ENCODE data around the gene CDH4. TPM values are rescaled to one million over a fixed set of nuclear protein-coding genes. Genes with fewer than 3 reads are reported as not detected.

Gene CDH4
- total RNA-seq, 1 experiment from 2014 or later = not detected

DNA sequence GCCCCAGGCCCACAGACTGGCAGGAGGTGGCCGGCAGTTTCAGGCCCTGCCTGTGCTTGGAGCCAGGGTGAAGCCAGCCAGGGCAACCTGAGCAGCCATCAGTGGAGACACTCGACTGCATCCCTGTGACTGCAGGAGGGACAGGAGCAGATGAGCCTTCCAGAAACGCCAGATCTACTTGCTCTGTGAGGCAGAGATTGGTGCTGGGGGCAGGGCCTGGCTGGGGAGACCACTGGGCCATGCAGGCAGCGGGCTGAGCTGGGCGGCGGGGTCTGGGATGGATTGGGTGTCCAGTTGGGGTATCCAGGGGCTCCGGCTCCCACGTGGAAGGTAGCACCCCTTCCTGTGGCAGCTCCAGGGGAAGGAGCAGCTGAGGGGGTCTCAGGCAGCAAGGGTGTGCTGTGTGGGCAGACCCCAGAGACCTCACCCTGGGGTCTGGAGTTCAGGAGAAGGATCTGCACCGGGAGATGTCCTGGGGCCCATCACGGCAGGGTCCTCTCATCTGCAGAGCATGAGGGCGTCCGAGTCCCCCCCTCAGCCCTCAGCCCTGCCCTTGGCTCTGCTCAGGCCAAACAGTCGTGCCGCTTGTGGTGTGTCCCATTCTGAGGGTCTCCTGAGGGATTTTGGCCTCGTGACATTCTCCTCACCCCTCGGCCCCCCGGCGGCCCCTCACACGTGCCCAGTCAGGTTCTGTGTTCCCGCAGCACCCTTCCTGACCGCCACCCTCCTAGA, 478.7 kb downstream of the CDH4 start:
- Histone ChIP-seq H3K9me2 (replicated peaks; ENCODE audit: insufficient read depth, low read length) (no peaks in the 10 kb centered on the region), H4K20me1 (ENCODE audit: insufficient read depth, low read depth, low read length) (peaks cover 11% of the 10 kb centered on the region), H3K4me1 (ENCODE audit: low read length) (no peaks in the 10 kb centered on the region), H3K4me2 (ENCODE audit: low read depth, low read length, poor library complexity, severe bottlenecking) (no peak overlapping the region), H3K9me3 (ENCODE audit: low read length) (no peaks in the 10 kb centered on the region), H3K9ac (ENCODE audit: low read length) (no peak overlapping the region), H3K4me3 (ENCODE audit: low read length) (no peak overlapping the region), H3K27ac (ENCODE audit: low read length) (no peak overlapping the region), H3K79me2 (ENCODE audit: low read length) (no peaks in the 10 kb centered on the region), H3K27me3 (ENCODE audit: low read length) (no peaks in the 10 kb centered on the region; the same call in 1 of the 2 replicates), H3K36me3 (ENCODE audit: insufficient read depth, low read length) (no peaks in the 10 kb centered on the region), H2AFZ (ENCODE audit: low read length) (no peak overlapping the region)
- no peak for DNase-seq

DNA sequence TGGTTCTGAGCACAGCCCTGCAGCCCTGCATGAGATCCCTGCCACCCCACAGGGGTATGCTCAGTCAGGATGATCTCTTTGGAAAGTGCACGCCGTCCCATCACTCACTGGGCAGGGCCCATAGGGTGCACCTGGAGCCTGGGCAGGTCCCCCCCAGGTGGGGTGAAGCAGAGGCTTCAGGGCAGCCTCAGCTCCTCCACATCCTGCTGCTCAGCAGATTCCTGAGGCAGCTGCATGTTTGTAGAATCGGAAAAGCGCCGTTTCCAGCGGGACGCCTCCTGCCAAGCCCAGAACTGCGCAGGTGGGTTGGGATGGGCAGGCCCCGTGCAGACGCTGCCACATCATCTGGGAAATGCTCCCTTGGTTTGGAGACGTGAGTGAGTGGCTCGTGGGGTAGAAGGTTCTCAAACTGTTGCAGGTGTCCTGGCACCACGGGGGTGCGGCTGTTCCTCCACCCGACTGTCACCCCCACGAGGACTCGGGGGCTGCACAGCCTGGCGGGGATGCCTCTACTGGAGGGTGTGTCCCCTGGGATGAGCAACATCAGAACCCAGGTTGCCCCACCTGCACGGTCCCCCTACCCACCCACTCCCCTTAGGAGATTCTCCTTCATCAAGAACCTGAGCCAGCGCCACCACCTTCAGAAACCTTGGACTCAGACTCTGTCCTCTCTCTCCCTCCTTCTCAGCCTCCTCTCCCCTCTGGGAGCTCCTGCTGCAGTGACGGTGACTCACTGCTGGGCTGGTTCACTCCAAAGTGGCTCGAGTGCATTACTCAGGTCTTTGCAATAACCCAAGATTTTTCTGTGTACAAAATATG, 479.5 kb downstream of the CDH4 start:
- H3K4me3 ChIP-seq (ENCODE audit: low read length) = no peak overlapping the region
- H3K36me3 ChIP-seq (ENCODE audit: insufficient read depth, low read length) = no peaks in the 10 kb centered on the region
- H2AFZ ChIP-seq (ENCODE audit: low read length) = no peak overlapping the region
- peaks cover 11% of the 10 kb centered on the region for H4K20me1 ChIP-seq (ENCODE audit: insufficient read depth, low read depth, low read length)
- H3K79me2 ChIP-seq (ENCODE audit: low read length) = no peaks in the 10 kb centered on the region
- no peaks in the 10 kb centered on the region for H3K9me2 ChIP-seq (replicated peaks; ENCODE audit: insufficient read depth, low read length)
- DNase-seq = no peak
- no peak overlapping the region for H3K4me2 ChIP-seq (ENCODE audit: low read depth, low read length, poor library complexity, severe bottlenecking)
- no peaks in the 10 kb centered on the region; the same call in 1 of the 2 replicates for H3K27me3 ChIP-seq (ENCODE audit: low read length)
- no peak overlapping the region for H3K27ac ChIP-seq (ENCODE audit: low read length)
- H3K9me3 ChIP-seq (ENCODE audit: low read length) = no peaks in the 10 kb centered on the region
- H3K4me1 ChIP-seq (ENCODE audit: low read length) = no peaks in the 10 kb centered on the region
- H3K9ac ChIP-seq (ENCODE audit: low read length) = no peak overlapping the region

DNA sequence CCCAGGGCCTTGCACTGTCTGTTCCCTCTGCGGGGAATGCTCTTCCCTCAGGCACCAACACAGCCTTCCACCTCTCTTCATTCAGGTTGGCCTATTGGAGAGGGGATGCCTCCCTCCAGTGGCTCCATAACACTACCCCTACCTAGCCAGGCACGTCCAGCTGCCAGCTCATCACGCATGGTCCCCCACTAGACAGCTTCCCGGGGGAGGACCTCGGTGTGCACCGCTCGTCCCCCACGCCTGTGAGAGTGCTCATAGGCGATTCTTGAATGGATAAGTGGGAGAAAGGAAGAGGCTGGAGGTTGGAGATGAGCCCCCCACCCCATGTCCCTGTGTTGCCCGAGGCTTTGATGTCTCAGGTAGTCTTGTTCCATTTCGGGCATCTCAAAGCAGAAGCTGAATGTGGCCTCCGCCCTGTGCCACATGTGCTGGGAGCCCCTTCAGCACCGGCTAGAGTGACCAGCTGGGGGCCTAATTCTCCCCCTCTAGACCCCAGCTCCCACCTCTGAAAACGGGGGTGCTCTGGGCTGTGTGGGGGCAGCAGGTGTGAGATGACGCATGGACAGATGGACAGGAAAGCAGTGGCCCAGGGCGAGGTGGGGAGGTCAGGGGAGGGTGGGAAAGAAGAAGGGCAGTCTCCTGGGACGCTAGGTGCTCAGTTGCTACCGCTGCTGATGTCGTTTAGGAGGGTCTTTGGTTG, 480.6 kb downstream of the CDH4 start:
- H3K9me2 ChIP-seq (replicated peaks; ENCODE audit: insufficient read depth, low read length) = no peaks in the 10 kb centered on the region
- no peaks in the 10 kb centered on the region for H3K27me3 ChIP-seq (ENCODE audit: low read length)
- H3K79me2 ChIP-seq (ENCODE audit: low read length) = no peaks in the 10 kb centered on the region
- H3K4me3 ChIP-seq (ENCODE audit: low read length) = no peak overlapping the region
- no peak overlapping the region for H3K4me2 ChIP-seq (ENCODE audit: low read depth, low read length, poor library complexity, severe bottlenecking)
- no peaks in the 10 kb centered on the region for H3K36me3 ChIP-seq (ENCODE audit: insufficient read depth, low read length)
- H3K9ac ChIP-seq (ENCODE audit: low read length) = no peak overlapping the region
- peaks cover 11% of the 10 kb centered on the region for H4K20me1 ChIP-seq (ENCODE audit: insufficient read depth, low read depth, low read length)
- H2AFZ ChIP-seq (ENCODE audit: low read length) = no peak overlapping the region
- H3K9me3 ChIP-seq (ENCODE audit: low read length) = no peaks in the 10 kb centered on the region
- no peak for DNase-seq
- no peaks in the 10 kb centered on the region for H3K4me1 ChIP-seq (ENCODE audit: low read length)
- H3K27ac ChIP-seq (ENCODE audit: low read length) = no peak overlapping the region

DNA sequence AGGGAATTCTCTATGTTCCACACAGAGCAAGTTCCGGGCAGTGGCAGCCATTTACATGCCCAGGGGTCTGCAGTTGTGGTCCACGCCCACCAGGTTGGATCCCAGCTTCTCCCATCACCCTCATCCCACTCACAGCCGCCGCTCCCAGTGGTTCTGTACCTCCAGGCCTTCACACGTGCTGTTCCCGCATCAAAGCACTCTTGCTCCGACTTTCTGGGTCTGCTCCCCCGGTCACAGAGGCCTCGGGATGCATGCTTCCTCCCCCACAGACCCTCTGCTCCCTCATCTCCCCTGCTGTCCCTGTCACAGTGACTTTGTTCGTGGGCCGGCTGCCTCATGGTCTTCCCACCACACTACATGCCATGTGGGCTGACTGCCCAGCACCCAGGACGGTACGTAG, 481.2 kb downstream of the CDH4 start:
- Histone ChIP-seq H3K4me1 (ENCODE audit: low read length) (peaks cover 5% of the 10 kb centered on the region), H3K36me3 (ENCODE audit: insufficient read depth, low read length) (no peaks in the 10 kb centered on the region), H3K27me3 (ENCODE audit: low read length) (no peaks in the 10 kb centered on the region), H3K9ac (ENCODE audit: low read length) (no peak overlapping the region), H3K9me3 (ENCODE audit: low read length) (no peaks in the 10 kb centered on the region), H3K27ac (ENCODE audit: low read length) (no peak overlapping the region), H3K4me3 (ENCODE audit: low read length) (no peak overlapping the region), H3K9me2 (replicated peaks; ENCODE audit: insufficient read depth, low read length) (no peaks in the 10 kb centered on the region), H4K20me1 (ENCODE audit: insufficient read depth, low read depth, low read length) (peaks cover 11% of the 10 kb centered on the region), H2AFZ (ENCODE audit: low read length) (no peak overlapping the region), H3K79me2 (ENCODE audit: low read length) (no peaks in the 10 kb centered on the region), H3K4me2 (ENCODE audit: low read depth, low read length, poor library complexity, severe bottlenecking) (no peak overlapping the region)
- no peak for DNase-seq

DNA sequence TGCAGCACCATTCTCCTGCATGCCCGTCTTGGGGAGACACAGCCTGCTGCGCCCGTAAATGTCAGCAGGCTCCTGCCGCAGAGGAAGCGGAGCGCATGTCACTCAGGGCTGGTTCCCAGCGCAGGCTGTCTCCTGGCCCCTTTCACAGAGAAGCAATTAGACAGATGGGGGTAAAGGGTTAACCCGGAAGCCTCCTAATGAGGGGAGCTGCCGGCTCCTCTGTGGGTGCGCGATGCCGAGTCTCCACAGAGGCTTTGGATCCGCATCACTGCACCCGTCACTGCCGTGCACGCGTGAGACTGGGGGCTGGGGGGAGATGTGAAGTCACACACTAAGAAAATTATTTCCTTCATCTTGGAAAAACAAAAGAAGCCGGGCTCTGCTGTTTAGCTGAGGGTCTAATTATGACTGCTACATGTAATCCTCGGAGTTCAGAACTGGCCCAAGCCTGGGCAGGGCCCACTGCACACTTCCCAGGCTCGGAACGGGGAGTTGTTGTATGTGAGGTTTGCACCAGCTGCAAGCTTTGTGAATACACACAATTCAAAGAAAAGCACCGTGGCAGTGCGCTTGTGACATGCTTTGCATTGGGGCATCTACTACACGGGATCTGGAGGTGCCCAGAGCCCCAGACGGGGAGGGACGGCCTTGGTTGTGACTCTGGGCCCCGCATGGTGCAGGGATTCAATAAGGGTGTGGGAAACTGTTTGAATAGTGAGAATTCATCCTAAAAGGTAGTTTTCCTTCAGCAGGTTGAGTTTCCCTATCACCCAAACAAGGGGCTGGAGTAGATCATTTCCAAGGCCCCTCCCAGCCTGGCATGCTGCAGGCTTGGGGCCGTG, 482.1 kb downstream of the CDH4 start:
- Histone ChIP-seq H3K36me3 (ENCODE audit: insufficient read depth, low read length) (no peaks in the 10 kb centered on the region), H4K20me1 (ENCODE audit: insufficient read depth, low read depth, low read length) (peaks cover 13% of the 10 kb centered on the region), H3K4me1 (ENCODE audit: low read length) (peaks cover 13% of the 10 kb centered on the region), H3K4me2 (ENCODE audit: low read depth, low read length, poor library complexity, severe bottlenecking) (no peak overlapping the region), H3K27me3 (ENCODE audit: low read length) (no peaks in the 10 kb centered on the region), H3K9ac (ENCODE audit: low read length) (no peak overlapping the region), H3K27ac (ENCODE audit: low read length) (no peak overlapping the region), H3K4me3 (ENCODE audit: low read length) (no peak overlapping the region), H3K9me2 (replicated peaks; ENCODE audit: insufficient read depth, low read length) (no peaks in the 10 kb centered on the region), H3K79me2 (ENCODE audit: low read length) (no peaks in the 10 kb centered on the region), H2AFZ (ENCODE audit: low read length) (no peak overlapping the region), H3K9me3 (ENCODE audit: low read length) (no peaks in the 10 kb centered on the region)
- no peak for DNase-seq

DNA sequence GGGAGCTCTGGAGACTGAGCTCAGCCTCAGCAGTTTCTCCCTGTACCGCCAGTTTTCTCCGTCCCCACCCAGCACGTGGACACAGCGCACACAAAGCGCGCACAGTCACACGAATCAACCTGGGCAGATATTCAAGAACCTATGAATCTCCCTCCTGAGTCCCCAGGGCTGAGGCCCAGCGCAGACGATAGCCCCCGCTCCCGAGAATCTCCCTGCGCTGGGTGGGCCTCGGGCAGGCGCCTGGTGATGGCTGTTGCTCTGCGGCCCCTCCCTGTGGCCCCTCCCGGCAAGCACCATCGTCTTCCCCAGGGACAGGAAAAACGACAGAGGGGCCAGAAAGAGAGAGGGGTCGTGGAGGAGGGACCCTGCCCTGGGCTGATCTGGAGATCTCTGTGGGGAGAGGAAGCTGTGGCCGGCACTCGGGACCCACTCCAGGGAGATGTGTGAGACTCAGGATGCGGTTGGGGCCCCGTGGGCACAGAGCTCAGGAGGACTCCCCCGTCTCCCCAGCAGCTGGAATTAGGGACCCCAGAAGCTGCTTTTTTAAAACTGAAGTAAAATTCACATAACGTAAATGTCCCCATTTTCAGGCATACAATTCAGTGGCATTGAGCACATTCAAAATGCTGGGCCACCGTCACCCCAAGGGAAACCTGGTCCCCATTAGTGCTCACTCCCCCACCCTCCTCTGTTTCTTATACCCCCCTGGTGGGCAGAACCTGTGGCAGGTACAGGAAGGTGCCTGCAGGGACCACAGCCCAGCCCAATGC, 482.9 kb downstream of the CDH4 start:
- H3K79me2 ChIP-seq (ENCODE audit: low read length) = no peaks in the 10 kb centered on the region
- H3K27ac ChIP-seq (ENCODE audit: low read length) = no peak overlapping the region
- H3K4me1 ChIP-seq (ENCODE audit: low read length) = peaks cover 13% of the 10 kb centered on the region
- no peak overlapping the region for H2AFZ ChIP-seq (ENCODE audit: low read length)
- no peak overlapping the region for H3K4me2 ChIP-seq (ENCODE audit: low read depth, low read length, poor library complexity, severe bottlenecking)
- H4K20me1 ChIP-seq (ENCODE audit: insufficient read depth, low read depth, low read length) = peaks cover 14% of the 10 kb centered on the region
- H3K9ac ChIP-seq (ENCODE audit: low read length) = no peak overlapping the region
- no peaks in the 10 kb centered on the region for H3K9me2 ChIP-seq (replicated peaks; ENCODE audit: insufficient read depth, low read length)
- no peak overlapping the region for H3K4me3 ChIP-seq (ENCODE audit: low read length)
- H3K9me3 ChIP-seq (ENCODE audit: low read length) = no peaks in the 10 kb centered on the region
- DNase-seq = no peak
- no peaks in the 10 kb centered on the region for H3K36me3 ChIP-seq (ENCODE audit: insufficient read depth, low read length)
- no peaks in the 10 kb centered on the region for H3K27me3 ChIP-seq (ENCODE audit: low read length)

DNA sequence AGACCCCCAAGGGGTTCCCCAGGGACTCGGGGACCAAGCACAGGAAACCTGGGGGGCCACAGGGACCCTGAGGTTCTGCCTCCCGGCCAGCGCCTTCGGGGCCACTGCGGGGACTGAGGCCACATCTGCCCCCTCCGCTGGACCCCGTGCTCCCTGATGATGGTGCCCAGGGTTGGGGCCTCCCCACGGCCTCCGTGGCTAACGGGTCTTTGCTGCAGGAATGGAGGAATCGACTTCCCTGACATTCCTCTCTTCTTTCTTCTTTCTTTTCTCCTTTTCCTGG, 483.4 kb downstream of the CDH4 start:
- H3K4me3 ChIP-seq (ENCODE audit: low read length) = no peak overlapping the region
- H3K4me2 ChIP-seq (ENCODE audit: low read depth, low read length, poor library complexity, severe bottlenecking) = no peak overlapping the region

More for the DNA sequence above, 483.4 kb downstream of the CDH4 start:
- Histone ChIP-seq H3K36me3 (ENCODE audit: insufficient read depth, low read length) (no peaks in the 10 kb centered on the region), H3K9me3 (ENCODE audit: low read length) (no peaks in the 10 kb centered on the region), H2AFZ (ENCODE audit: low read length) (no peak overlapping the region), H3K4me1 (ENCODE audit: low read length) (peaks cover 13% of the 10 kb centered on the region), H4K20me1 (ENCODE audit: insufficient read depth, low read depth, low read length) (peaks cover 18% of the 10 kb centered on the region), H3K27me3 (ENCODE audit: low read length) (no peaks in the 10 kb centered on the region), H3K9ac (ENCODE audit: low read length) (no peak overlapping the region), H3K9me2 (replicated peaks; ENCODE audit: insufficient read depth, low read length) (no peaks in the 10 kb centered on the region), H3K79me2 (ENCODE audit: low read length) (no peaks in the 10 kb centered on the region), H3K27ac (ENCODE audit: low read length) (no peak overlapping the region)
- no peak for DNase-seq

Measured in Karpas-422 (cell line).